H1 (cell line): ENCODE measurements around the gene PPARA. TPM values are rescaled to one million over a fixed set of nuclear protein-coding genes. Genes with fewer than 3 reads are reported as not detected.

Experiments
- CTCF ChIA-PET: fragments of 300-600 bp; sonication (Branson Sonifier 250); formaldehyde crosslinking; loops from one replicate; lab custom pipeline; 2021; ENCODE audit not compliant: partially characterized antibody; lab: Charles Lee
- POLR2A ChIA-PET: fragments of 300-600 bp; sonication (Branson Sonifier 250); formaldehyde crosslinking; loops from one replicate; lab custom pipeline; 2021; ENCODE audit warnings: inconsistent platforms; ENCODE audit not compliant: partially characterized antibody; lab: Charles Lee
- DNase-seq, 2 experiments: peaks; one replicate each; pipeline versions ENCODE4 v3.0.0 to v3.0.0-alpha.2; 2010 to 2022; ENCODE audit warnings: low spot score in 2 of 2, low read depth in 1 of 2, mixed read lengths in 1 of 2
- FAIRE-seq: peaks from 2 replicates; lab custom pipeline; 2011; peaks lifted over from hg19 to GRCh38; lab: Jason Lieb, UNC
- H2AFZ ChIP-seq: 2 replicates; pipeline ENCODE4 v1.8.1; 2012; ENCODE audit warnings: low read length, inconsistent platforms
- H2AK5ac ChIP-seq: 2 replicates; pipeline ENCODE4 v1.6.1; 2013; ENCODE audit warnings: low read depth, low read length
- H2BK120ac ChIP-seq: replicated peaks from 2 replicates; pipeline ENCODE3; 2013; ENCODE audit warnings: low read depth, low read length, inconsistent platforms
- H2BK12ac ChIP-seq: 2 replicates; pipeline ENCODE4 v1.6.1; 2013; ENCODE audit warnings: low read depth, low read length
- H2BK15ac ChIP-seq: 2 replicates; pipeline ENCODE4 v1.6.1; 2013; ENCODE audit warnings: low read length
- H2BK20ac ChIP-seq: 2 replicates; pipeline ENCODE4 v1.6.1; 2013; ENCODE audit warnings: low read length
- H2BK5ac ChIP-seq: 2 replicates; pipeline ENCODE4 v1.6.1; 2013; ENCODE audit warnings: low read depth, low read length
- H3K14ac ChIP-seq: 2 replicates; pipeline ENCODE4 v1.6.1; 2013; ENCODE audit warnings: inconsistent platforms; ENCODE audit not compliant: insufficient read length
- H3K18ac ChIP-seq: 2 replicates; pipeline ENCODE4 v1.6.1; 2013; ENCODE audit warnings: low read length; ENCODE audit errors: extremely low read depth
- H3K23ac ChIP-seq: 2 replicates; pipeline ENCODE4 v1.6.1; 2013; ENCODE audit warnings: inconsistent platforms; ENCODE audit not compliant: insufficient read length
- H3K23me2 ChIP-seq: 2 replicates; pipeline ENCODE4 v1.6.1; 2013; ENCODE audit warnings: low read depth, low read length
- H3K27ac ChIP-seq: 2 replicates; pipeline ENCODE4 v1.6.1; 2011; ENCODE audit warnings: low read depth, low read length, inconsistent platforms
- H3K27me3 ChIP-seq, 4 experiments: replicated peaks in 1 of 4; 1 replicate in 1 of 4; 2 replicates in 3 of 4; pipeline versions ENCODE4 v1.6.1 to v1.8.1; 2011 to 2013; ENCODE audit warnings: low read length in 3 of 4, mild to moderate bottlenecking in 3 of 4, inconsistent platforms in 2 of 4, mixed read lengths in 2 of 4, moderate library complexity in 1 of 4; ENCODE audit not compliant: control insufficient read depth in 3 of 4, insufficient read depth in 3 of 4; ENCODE audit errors: extremely low read depth in 1 of 4
- H3K36me3 ChIP-seq, 4 experiments: 2 replicates each; pipeline versions ENCODE4 v1.6.1 to v1.8.1; 2011 to 2013; ENCODE audit warnings: mild to moderate bottlenecking in 4 of 4, low read length in 3 of 4, moderate library complexity in 2 of 4, control low read depth in 1 of 4, inconsistent platforms in 1 of 4; ENCODE audit not compliant: insufficient read depth in 4 of 4, control insufficient read depth in 2 of 4
- H3K4ac ChIP-seq: replicated peaks from 2 replicates; pipeline ENCODE3; 2013; ENCODE audit warnings: low read length, low read depth, mixed read lengths, inconsistent platforms; ENCODE audit not compliant: insufficient read length
- H3K4me1 ChIP-seq, 4 experiments: replicated peaks in 1 of 4; 1 replicate in 1 of 4; 2 replicates in 3 of 4; pipeline versions ENCODE4 v1.6.1 to v1.8.1; 2011 to 2013; ENCODE audit warnings: low read length in 3 of 4, inconsistent platforms in 2 of 4, mixed read lengths in 1 of 4; ENCODE audit not compliant: insufficient read depth in 4 of 4, control insufficient read depth in 3 of 4
- H3K4me2 ChIP-seq, 2 experiments: 2 replicates each; pipeline versions ENCODE4 v1.6.1 to v1.8.1; 2011 to 2013; ENCODE audit warnings: low read depth in 2 of 2, low read length in 2 of 2, control low read depth in 1 of 2, inconsistent platforms in 1 of 2, mild to moderate bottlenecking in 1 of 2; ENCODE audit not compliant: insufficient read depth in 1 of 2
- H3K4me3 ChIP-seq, 4 experiments: fragments of 200-600, 300-600 bp in 1 of 4; sonication (generic), shearing (Covaris generic), sonication (Bioruptor Twin) in 1 of 4; 2 replicates each; pipeline versions ENCODE4 v1.5.1 to v1.8.1; 2011 to 2016; ENCODE audit warnings: low read length in 4 of 4, low read depth in 3 of 4, control low read depth in 2 of 4, inconsistent platforms in 2 of 4, mild to moderate bottlenecking in 2 of 4, mixed read lengths in 1 of 4, moderate library complexity in 1 of 4; ENCODE audit not compliant: insufficient read depth in 2 of 4; ENCODE audit errors: extremely low read depth in 1 of 4
- H3K56ac ChIP-seq: replicated peaks from 2 replicates; pipeline ENCODE3; 2013; ENCODE audit warnings: low read depth, mild to moderate bottlenecking, mixed read lengths, low read length, inconsistent platforms; ENCODE audit not compliant: insufficient read length
- H3K79me1 ChIP-seq: 2 replicates; pipeline ENCODE4 v1.6.1; 2013; ENCODE audit warnings: low read depth, low read length, control low read depth
- H3K79me2 ChIP-seq, 2 experiments: 2 replicates each; pipeline versions ENCODE4 v1.6.1 to v1.8.1; 2012 to 2013; ENCODE audit warnings: low read length in 2 of 2, mild to moderate bottlenecking in 2 of 2, inconsistent platforms in 1 of 2; ENCODE audit not compliant: insufficient read depth in 2 of 2, control insufficient read depth in 1 of 2
- H3K9ac ChIP-seq, 4 experiments: replicated peaks in 1 of 4; 1 replicate in 1 of 4; 2 replicates in 3 of 4; pipeline versions ENCODE4 v1.6.1 to v1.8.1; 2011 to 2013; ENCODE audit warnings: low read depth in 3 of 4, low read length in 3 of 4, control low read depth in 2 of 4, mild to moderate bottlenecking in 2 of 4, moderate library complexity in 2 of 4, inconsistent platforms in 1 of 4; ENCODE audit errors: extremely low read depth in 1 of 4
- H3K9me3 ChIP-seq, 2 experiments: 2 replicates each; pipeline versions ENCODE4 v1.6.1 to v1.8.1; 2012 to 2013; ENCODE audit warnings: mild to moderate bottlenecking in 2 of 2, moderate library complexity in 2 of 2, control low read depth in 1 of 2, inconsistent platforms in 1 of 2, low read depth in 1 of 2, low read length in 1 of 2, mixed read lengths in 1 of 2; ENCODE audit not compliant: insufficient read depth in 2 of 2
- H4K20me1 ChIP-seq, 2 experiments: replicated peaks in 1 of 2; 2 replicates each; pipeline versions ENCODE3 to v1.8.1; 2011 to 2013; ENCODE audit warnings: inconsistent platforms in 2 of 2, low read length in 2 of 2, mild to moderate bottlenecking in 1 of 2; ENCODE audit not compliant: insufficient read depth in 2 of 2, control insufficient read depth in 1 of 2
- H4K5ac ChIP-seq: 2 replicates; pipeline ENCODE4 v1.6.1; 2013; ENCODE audit warnings: low read length, low read depth, mixed read lengths, inconsistent platforms; ENCODE audit not compliant: insufficient read length
- H4K8ac ChIP-seq: 2 replicates; pipeline ENCODE4 v1.8.0; 2013; ENCODE audit warnings: mild to moderate bottlenecking, moderate library complexity, low read length, inconsistent platforms; ENCODE audit not compliant: insufficient read depth; ENCODE audit errors: extremely low read depth
- H4K91ac ChIP-seq: replicated peaks from 2 replicates; pipeline ENCODE3; 2013; ENCODE audit warnings: low read length, mixed read lengths, inconsistent platforms; ENCODE audit not compliant: insufficient read length
- YY1 ChIP-seq: IDR thresholded peaks from 2 replicates; pipeline ENCODE4 v1.6.1; 2011; ENCODE audit warnings: low read depth, mild to moderate bottlenecking, low read length
- WGBS, 2 experiments: shearing (Covaris generic) in 1 of 2; methylation state at CpG; one replicate each; pipeline versions ENCODE4 v1.1.6 to v1.1.7; 2013 to 2015; ENCODE audit warnings: low lambda C conversion rate in 2 of 2, mixed read lengths in 2 of 2, inconsistent platforms in 1 of 2, low coverage in 1 of 2, missing lambda C conversion rate in 1 of 2; ENCODE audit not compliant: insufficient replicate concordance in 2 of 2, insufficient coverage in 1 of 2, insufficient read length in 1 of 2; ENCODE audit errors: extremely low coverage in 1 of 2, missing lambda C conversion rate in 1 of 2; 5-methylcytosine and 5-hydroxymethylcytosine counted together
- polyA plus RNA-seq, 7 experiments: library from polyadenylated mRNA; depleted of rRNA in 3 of 7; stranded (reverse) in 5 of 7; unstranded in 2 of 7; fragments of >200 nt in 5 of 7; fragments of 200-250 nt in 2 of 7; gene quantifications; 1 replicate in 5 of 7; 2 replicates in 1 of 7; 4 replicates in 1 of 7; pipeline versions ENCODE4 v1.2.1 to v1.2.3, GENCODE V29; 2011 to 2013; ENCODE audit warnings: missing spikeins in 2 of 7, mixed read lengths in 2 of 7
- total RNA-seq: library from RNA; stranded (reverse); fragmentation: NEBNext Ultra II Directional; extraction: Animal tissue kit (Norgen Biotek cat#: 25700); gene quantifications from 2 replicates; pipeline ENCODE4 v1.2.1, GENCODE V29; 2021

The PPARA gene
- total and polyA plus RNA-seq, 2 of the 8 experiments (the other 6 are each of a cell fraction or from before 2014, with no cell fraction given): 3.1 to 8.2 TPM

- no peaks in the 10 kb centered on the region for H3K79me2 ChIP-seq
- 94 to 100% methylated on average over 8 to 28 of the region's 28 CpGs for WGBS, 2 experiments
- no peak overlapping the region for H3K56ac ChIP-seq
- no peak overlapping the region for H2AK5ac ChIP-seq
- no peaks in the 10 kb centered on the region for H3K4me1 ChIP-seq
- no peak for FAIRE-seq
- H2BK12ac ChIP-seq: no peak overlapping the region
- H3K79me1 ChIP-seq: no peaks in the 10 kb centered on the region; the same call in 1 of the 2 replicates
- no peak for TF ChIP-seq YY1
- H4K20me1 ChIP-seq: no peaks in the 10 kb centered on the region
- H3K27me3 ChIP-seq: no peaks in the 10 kb centered on the region
- H3K18ac ChIP-seq: no peak overlapping the region
- no peak overlapping the region for H3K27ac ChIP-seq
- no peak overlapping the region for H3K9ac ChIP-seq
- no peak overlapping the region for H2BK20ac ChIP-seq
- H4K5ac ChIP-seq: no peak overlapping the region
- H3K23me2 ChIP-seq: no peaks in the 10 kb centered on the region
- H3K23ac ChIP-seq: no peak overlapping the region
- no peak overlapping the region for H2BK120ac ChIP-seq
- H2AFZ ChIP-seq: no peak overlapping the region
- ChIA-PET CTCF (no interaction called here), POLR2A (no interaction called here)
- no peak overlapping the region for H2BK5ac ChIP-seq
- H3K9me3 ChIP-seq: peaks cover 2 to 8% of the 10 kb centered on the region in 2 experiments; a peak in 2 of 4 replicates
- H3K4me2 ChIP-seq: no peak overlapping the region
- H4K8ac ChIP-seq: peak overlapping the region; percentile 89; the same call in 1 of the 2 replicates
- no peak overlapping the region for H3K4ac ChIP-seq
- H2BK15ac ChIP-seq: no peak overlapping the region
- H3K36me3 ChIP-seq: no peaks in the 10 kb centered on the region
- H4K91ac ChIP-seq: no peak overlapping the region
- H3K14ac ChIP-seq: no peak overlapping the region
- no peak overlapping the region for H3K4me3 ChIP-seq
- no peak for DNase-seq
Measured at GRCh38 chr22:46214616-46215015, 64.3 kb downstream of the PPARA start.
